ENCODE data around the gene RNPEP.
"Not testable (repeated sequence)": the region's sequence is repeated elsewhere in the genome, so short reads cannot be mapped to it uniquely, and the experiment has no call there.

The RNPEP gene

GRCh38 chr1:202038688-202039346 lies 56.4 kb downstream of the RNPEP start:
- DNase-seq = no peak

- DNase-seq = no peak
Measured at GRCh38 chr1:202045705-202046104, 63.3 kb downstream of the RNPEP start.

- DNase-seq = no peak
Measured at GRCh38 chr1:202046227-202046626, 63.8 kb downstream of the RNPEP start.

- DNase-seq = no peak
Measured at GRCh38 chr1:202046748-202047708, 64.6 kb downstream of the RNPEP start.

GRCh38 chr1:202047977-202048376 lies 65.5 kb downstream of the RNPEP start:
- DNase-seq = no peak

- no peak for DNase-seq
Measured at GRCh38 chr1:202049129-202049528, 66.7 kb downstream of the RNPEP start.

- no peak for DNase-seq
Measured at GRCh38 chr1:202054094-202054493, 71.6 kb downstream of the RNPEP start.

- not testable (repeated sequence) for DNase-seq
Measured at GRCh38 chr1:202054673-202055072, 72.2 kb downstream of the RNPEP start.
